Forelimb muscle (tissue), 1 donor: ENCODE results near the gene PACRG. TPM values are rescaled to one million over a fixed set of nuclear protein-coding genes. Genes with fewer than 3 reads are reported as not detected.
"Not testable (repeated sequence)": the region's sequence is repeated elsewhere in the genome, so short reads cannot be mapped to it uniquely, and the experiment has no call there.

Experiments
- DNase-seq: peaks from one replicate; pipeline ENCODE4 v3.0.0-alpha.2; 2013; ENCODE audit warnings: low read depth
- polyA plus RNA-seq: library from polyadenylated mRNA; unstranded; fragments of 120-200 nt; gene quantifications from one replicate; pipeline ENCODE4 v1.2.1, GENCODE V29; 2013; ENCODE audit not compliant: insufficient read length

The PACRG gene
- polyA plus RNA-seq, 1 donor, result 2.1 TPM

GRCh38 chr6:163313566-163313965, 585.8 kb downstream of the PACRG start:
- DNase-seq, result no peak

- no peak for DNase-seq
Measured at GRCh38 chr6:163313981-163314380, 586.2 kb downstream of the PACRG start.

- DNase-seq, result no peak
Measured at GRCh38 chr6:163314791-163315470, 587.2 kb downstream of the PACRG start.

GRCh38 chr6:163316866-163317495, 589.2 kb downstream of the PACRG start:
- not testable (repeated sequence) for DNase-seq

GRCh38 chr6:163318071-163318786, 590.5 kb downstream of the PACRG start:
- DNase-seq, result no peak

- no peak for DNase-seq
Measured at GRCh38 chr6:163319609-163320366, 592.0 kb downstream of the PACRG start.

GRCh38 chr6:163320402-163320801, 592.6 kb downstream of the PACRG start:
- no peak for DNase-seq

- DNase-seq, result no peak
Measured at GRCh38 chr6:163320804-163321203, 593.0 kb downstream of the PACRG start.

- DNase-seq, result no peak
Measured at GRCh38 chr6:163321717-163322116, 593.9 kb downstream of the PACRG start.

GRCh38 chr6:163323274-163323673, 595.5 kb downstream of the PACRG start:
- DNase-seq, result no peak

GRCh38 chr6:163323705-163324104, 595.9 kb downstream of the PACRG start:
- no peak for DNase-seq

GRCh38 chr6:163324326-163324687, 596.5 kb downstream of the PACRG start:
- DNase-seq, result no peak

GRCh38 chr6:163324688-163325389, 597.1 kb downstream of the PACRG start:
- no peak for DNase-seq

- DNase-seq, result no peak
Measured at GRCh38 chr6:163325390-163325784, 597.6 kb downstream of the PACRG start.

- DNase-seq, result no peak
Measured at GRCh38 chr6:163327165-163327880, 599.5 kb downstream of the PACRG start.

GRCh38 chr6:163327921-163328320, 600.1 kb downstream of the PACRG start:
- no peak for DNase-seq

- DNase-seq, result no peak
Measured at GRCh38 chr6:163328411-163328810, 600.6 kb downstream of the PACRG start.

GRCh38 chr6:163329991-163330390, 602.2 kb downstream of the PACRG start:
- DNase-seq, result no peak

- no peak for DNase-seq
Measured at GRCh38 chr6:163331245-163331644, 603.5 kb downstream of the PACRG start.

- no peak for DNase-seq
Measured at GRCh38 chr6:163332575-163332974, 604.8 kb downstream of the PACRG start.

GRCh38 chr6:163333038-163333437, 605.3 kb downstream of the PACRG start:
- DNase-seq, result no peak
